Lung (tissue), 12 donors: ENCODE measurements around the gene RMI2. TPM values are rescaled to one million over a fixed set of nuclear protein-coding genes. Genes with fewer than 3 reads are reported as not detected.

Experiments
- ATAC-seq: fragments of 200-7000 bp; cut with Tn5 transposase; one replicate; pipeline ENCODE4 v1.9.1; 2020; ENCODE audit warnings: moderate number of reproducible peaks; ENCODE audit not compliant: insufficient read depth, low FRiP score
- DNase-seq, 3 donors: peaks; one replicate each; pipeline ENCODE4 v3.0.0-alpha.2; 2013 to 2017
- H3K27ac ChIP-seq, 2 donors: one replicate each; pipeline ENCODE4 v1.5.1; 2013; ENCODE audit warnings: mild to moderate bottlenecking in 2 of 2, moderate library complexity in 2 of 2, control low read depth in 1 of 2, inconsistent platforms in 1 of 2, low read depth in 1 of 2, low read length in 1 of 2
- H3K27me3 ChIP-seq, 3 donors: one replicate each; pipeline ENCODE4 v1.5.1; 2013; ENCODE audit warnings: low read length in 2 of 3; ENCODE audit not compliant: control insufficient read depth in 3 of 3, insufficient read depth in 3 of 3
- H3K36me3 ChIP-seq, 4 donors: one replicate each; pipeline ENCODE4 v1.5.1; 2013; ENCODE audit warnings: low read length in 4 of 4, mild to moderate bottlenecking in 1 of 4, moderate library complexity in 1 of 4; ENCODE audit not compliant: control insufficient read depth in 4 of 4, insufficient read depth in 4 of 4
- H3K4me1 ChIP-seq, 5 donors: one replicate each; pipeline ENCODE4 v1.5.1; 2013; ENCODE audit warnings: low read length in 5 of 5, mild to moderate bottlenecking in 2 of 5, moderate library complexity in 1 of 5; ENCODE audit not compliant: control insufficient read depth in 5 of 5, insufficient read depth in 5 of 5
- H3K4me3 ChIP-seq: one replicate; pipeline ENCODE4 v1.5.1; 2013; ENCODE audit warnings: mild to moderate bottlenecking, control low read depth, moderate library complexity
- H3K9ac ChIP-seq, 2 donors: one replicate each; pipeline ENCODE4 v1.5.1; 2013; ENCODE audit warnings: low read length in 2 of 2, control low read depth in 1 of 2; ENCODE audit not compliant: insufficient read depth in 1 of 2
- H3K9me3 ChIP-seq, 4 donors: one replicate each; pipeline ENCODE4 v1.5.1; 2013; ENCODE audit warnings: low read length in 3 of 4, mild to moderate bottlenecking in 1 of 4, moderate library complexity in 1 of 4; ENCODE audit not compliant: control insufficient read depth in 4 of 4, insufficient read depth in 3 of 4
- CTCF ChIP-seq: IDR thresholded peaks from 2 replicates; pipeline ENCODE4 v1.5.1; 2012; ENCODE audit warnings: mild to moderate bottlenecking; ENCODE audit errors: control extremely low read depth, extremely low read depth
- WGBS, 2 donors: extraction: QIAGEN DNeasy Blood & Tissue Kit; methylation state at CpG; one replicate each; pipeline ENCODE4 v1.1.7; 2013; 5-methylcytosine and 5-hydroxymethylcytosine counted together
- polyA plus RNA-seq, 2 donors: library from polyadenylated mRNA; stranded (reverse); fragments of 200-250 nt; gene quantifications; one replicate each; pipeline ENCODE4 v1.2.1, GENCODE V29; 2013
- total RNA-seq, 2 donors: library from RNA; depleted of rRNA in 1 of 2; stranded (reverse); fragments of >200 nt in 1 of 2; gene quantifications; one replicate each; pipeline ENCODE4 v1.2.1, GENCODE V29; 2014 to 2021
- donor health status: control.
- donor health status: control.
- donor health status: Bipolar disorder and iron deficiency.
- donor health status: healthy.
- donor health status: DM: yes; HTN: yes; CAD: no.

Gene RMI2
- total and polyA plus RNA-seq, 4 donors: 2.5 to 7.2 (median 4.5) TPM

- Histone ChIP-seq H3K4me3 (no peak overlapping the region), H3K4me1 (peaks cover 0 to 9% (median 0%) of the 10 kb centered on the region in 5 donors), H3K9ac (no peak overlapping the region), H3K9me3 (no peaks in the 10 kb centered on the region), H3K27ac (peak overlapping the region in 1 of 2 donors; percentile 69), H3K27me3 (no peaks in the 10 kb centered on the region), H3K36me3 (no peaks in the 10 kb centered on the region)
- WGBS, 2 donors: 62 to 63% methylated on average over 4 of the region's 4 CpGs
- peak; percentile 71 to 88 (median 74) for DNase-seq
- ATAC-seq: no peak
- TF ChIP-seq CTCF: no peak
Measured at GRCh38 chr16:11302977-11303376, 42.3 kb upstream of the RMI2 start.

DNA sequence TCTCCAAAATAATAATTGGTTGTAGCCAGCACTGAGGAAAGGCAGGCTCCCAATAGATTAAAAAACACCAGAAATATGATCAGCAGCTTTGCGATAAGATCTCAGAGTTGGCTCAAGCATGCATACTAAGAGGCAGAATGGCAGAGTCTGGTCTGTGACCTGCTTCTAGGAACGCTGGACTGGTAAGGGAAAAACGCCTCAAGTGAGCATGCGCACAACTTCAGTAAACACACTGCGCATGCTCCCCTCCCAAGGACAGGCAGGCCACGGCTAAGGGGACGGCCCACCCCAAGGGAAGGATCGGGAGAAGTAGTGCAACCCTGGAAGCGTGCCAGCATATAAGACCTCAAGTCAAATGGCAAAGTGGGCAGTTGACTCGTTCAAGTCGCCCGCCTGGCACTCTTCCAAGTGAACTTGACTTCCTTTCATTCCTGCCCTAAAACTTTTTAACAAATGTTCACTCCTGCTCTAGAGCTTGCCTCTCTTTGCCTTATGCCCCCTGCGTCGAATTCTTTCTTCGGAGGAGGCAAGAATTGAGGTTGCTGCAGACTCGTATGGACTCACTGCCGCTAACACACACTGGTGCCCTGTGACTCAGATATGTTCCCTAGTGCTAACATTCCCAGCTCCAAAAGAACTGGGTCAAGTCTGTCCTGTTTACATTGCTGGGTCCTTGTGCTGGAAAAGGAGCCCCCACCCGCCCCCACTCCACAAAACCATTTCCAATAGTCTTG, 41.7 kb upstream of the RMI2 start:
- Histone ChIP-seq H3K9ac (no peak overlapping the region), H3K36me3 (no peaks in the 10 kb centered on the region), H3K4me3 (no peak overlapping the region), H3K9me3 (no peaks in the 10 kb centered on the region), H3K27me3 (no peaks in the 10 kb centered on the region), H3K4me1 (peaks cover 0 to 12% (median 0%) of the 10 kb centered on the region in 5 donors), H3K27ac (peak overlapping the region in 1 of 2 donors; percentile 69)
- peak; percentile 74 to 89 (median 86) for DNase-seq
- TF ChIP-seq CTCF: no peak
- WGBS, 2 donors: 54 to 70% methylated on average over 18 of the region's 18 CpGs
- ATAC-seq: peak; percentile 60

DNA sequence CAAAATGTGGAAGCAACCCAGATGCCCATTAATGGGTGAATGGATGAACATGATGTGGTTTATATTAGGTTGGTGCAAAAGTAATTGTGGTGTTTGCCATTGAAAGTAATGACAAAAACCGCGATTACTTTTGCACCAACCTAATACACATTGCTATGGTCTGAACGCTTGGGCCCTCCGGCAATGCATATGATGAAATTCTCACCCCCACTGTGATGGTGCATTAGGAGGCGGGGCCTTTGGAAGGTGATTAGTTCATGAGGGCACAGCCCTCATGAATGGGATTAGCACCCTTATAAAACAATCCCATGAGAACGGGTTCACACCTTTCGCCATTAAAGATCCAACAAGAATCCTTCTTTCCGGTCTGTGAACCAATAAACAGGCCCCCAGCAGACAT, 38.9 kb upstream of the RMI2 start:
- WGBS, 2 donors: 77 to 89% methylated on average over 8 of the region's 8 CpGs

More for the DNA sequence above, 38.9 kb upstream of the RMI2 start:
- Histone ChIP-seq H3K27ac (peak overlapping the region in 1 of 2 donors; percentile 37), H3K4me1 (peaks cover 0 to 18% (median 3%) of the 10 kb centered on the region in 5 donors), H3K36me3 (no peaks in the 10 kb centered on the region), H3K4me3 (no peak overlapping the region), H3K9ac (no peak overlapping the region), H3K27me3 (no peaks in the 10 kb centered on the region), H3K9me3 (no peaks in the 10 kb centered on the region)
- no peak for TF ChIP-seq CTCF
- no peak for DNase-seq
- no peak for ATAC-seq
